HG02798 (cell line): ENCODE measurements around the gene HPRT1.
"Not testable (repeated sequence)": the region's sequence is repeated elsewhere in the genome, so short reads cannot be mapped to it uniquely, and the experiment has no call there.

ENCODE experiments used
- ATAC-seq: cut with Tn5 transposase; IDR thresholded peaks from one replicate; pipeline ENCODE4 v1.9.1; 2021; ENCODE audit warnings: mild to moderate bottlenecking; ENCODE audit not compliant: unreplicated experiment, poor library complexity

Gene HPRT1

GRCh38 chrX:134460005-134460861 is at the start of gene HPRT1:
TSS of gene HPRT1 (plus strand) at chrX:134460165. CDS start at chrX:134460312, 147 bp downstream.
- ATAC-seq = peak; percentile 96

- ATAC-seq = no peak
Measured at GRCh38 chrX:134416087-134416486, 43.9 kb upstream of the HPRT1 start.

GRCh38 chrX:134418317-134419113 is 41.5 kb upstream of the HPRT1 start:
- no peak for ATAC-seq

GRCh38 chrX:134419784-134420183 is 40.2 kb upstream of the HPRT1 start:
- no peak for ATAC-seq

- ATAC-seq = no peak
Measured at GRCh38 chrX:134423606-134424005, 36.4 kb upstream of the HPRT1 start.

- no peak for ATAC-seq
Measured at GRCh38 chrX:134426281-134426680, 33.7 kb upstream of the HPRT1 start.

GRCh38 chrX:134431894-134432293 is 28.1 kb upstream of the HPRT1 start:
- no peak for ATAC-seq

- no peak for ATAC-seq
Measured at GRCh38 chrX:134435894-134436293, 24.1 kb upstream of the HPRT1 start.

- ATAC-seq = no peak
Measured at GRCh38 chrX:134443020-134443419, 16.9 kb upstream of the HPRT1 start.

- no peak for ATAC-seq
Measured at GRCh38 chrX:134443461-134443860, 16.5 kb upstream of the HPRT1 start.

GRCh38 chrX:134444681-134445080 is 15.3 kb upstream of the HPRT1 start:
- ATAC-seq = no peak

GRCh38 chrX:134452596-134452995 is 7.4 kb upstream of the HPRT1 start:
- no peak for ATAC-seq

- no peak for ATAC-seq
Measured at GRCh38 chrX:134453631-134454030, 6.3 kb upstream of the HPRT1 start.

GRCh38 chrX:134454506-134454905 is 5.5 kb upstream of the HPRT1 start:
- no peak for ATAC-seq

GRCh38 chrX:134457708-134458107 is 2.3 kb upstream of the HPRT1 start:
- ATAC-seq = no peak

- peak; percentile 12 for ATAC-seq
Measured at GRCh38 chrX:134459683-134460004, 321 bp upstream of the HPRT1 start.

GRCh38 chrX:134460862-134461220 is 876 bp downstream of the HPRT1 start:
- no peak for ATAC-seq

GRCh38 chrX:134461437-134461836 is 1.5 kb downstream of the HPRT1 start:
- no peak for ATAC-seq

GRCh38 chrX:134462927-134463326 is 3.0 kb downstream of the HPRT1 start:
- no peak for ATAC-seq

- not testable (repeated sequence) for ATAC-seq
Measured at GRCh38 chrX:134464453-134464852, 4.5 kb downstream of the HPRT1 start.

- ATAC-seq = no peak
Measured at GRCh38 chrX:134469486-134469885, 9.5 kb downstream of the HPRT1 start.

- no peak for ATAC-seq
Measured at GRCh38 chrX:134470013-134470412, 10.0 kb downstream of the HPRT1 start.
